GM18517 (cell line): ENCODE data around the gene POLDIP2.

ENCODE experiments used
- ATAC-seq: cut with Tn5 transposase; IDR thresholded peaks from one replicate; pipeline ENCODE4 v1.9.1; 2021; ENCODE audit warnings: mild to moderate bottlenecking, moderate library complexity; ENCODE audit not compliant: unreplicated experiment

The POLDIP2 gene

DNA sequence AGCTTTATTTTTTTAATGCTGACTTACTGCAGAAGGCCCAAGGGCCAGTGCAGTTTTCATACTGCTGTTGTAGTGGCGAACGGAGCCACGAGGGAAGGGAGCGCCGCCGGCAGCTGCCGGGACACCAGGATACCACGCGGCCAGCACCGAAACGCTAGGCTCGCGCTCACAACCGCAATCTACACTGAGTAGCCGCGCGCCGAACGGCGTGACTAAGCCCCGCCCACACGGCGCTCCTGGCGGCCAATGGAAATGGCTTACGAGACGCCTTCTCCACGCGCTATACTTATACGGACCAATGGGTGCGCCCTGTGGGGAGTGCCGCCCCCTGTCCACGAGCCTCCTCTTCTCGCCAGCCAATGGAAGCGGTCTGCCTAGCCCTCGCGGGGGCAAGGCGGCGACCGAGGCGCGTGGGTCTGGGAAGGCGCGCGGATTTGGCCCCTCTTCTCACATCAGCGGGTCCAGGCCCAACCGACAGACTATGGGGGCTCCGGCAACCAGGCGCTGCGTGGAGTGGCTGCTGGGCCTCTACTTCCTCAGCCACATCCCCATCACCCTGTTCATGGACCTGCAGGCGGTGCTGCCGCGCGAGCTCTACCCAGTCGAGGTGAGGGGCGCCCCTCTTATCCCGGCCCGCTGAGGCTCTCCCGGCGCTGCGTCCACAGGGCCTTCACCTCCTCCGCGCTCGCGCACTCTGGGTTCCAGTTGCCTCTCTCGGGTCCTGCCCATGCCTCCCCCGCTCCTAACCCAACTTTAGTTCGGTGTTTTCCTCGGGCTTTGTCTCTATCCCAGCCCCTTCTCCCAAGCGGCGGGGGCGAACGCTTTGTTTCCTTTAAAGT lies 38.3 kb downstream of the POLDIP2 start, which contains the start of gene TMEM97:
TSS of gene TMEM97 (plus strand) at position 442 of the 839 bp plus-strand sequence. CDS start at position 482, 40 bp downstream.
- peak; percentile 91 for ATAC-seq

DNA sequence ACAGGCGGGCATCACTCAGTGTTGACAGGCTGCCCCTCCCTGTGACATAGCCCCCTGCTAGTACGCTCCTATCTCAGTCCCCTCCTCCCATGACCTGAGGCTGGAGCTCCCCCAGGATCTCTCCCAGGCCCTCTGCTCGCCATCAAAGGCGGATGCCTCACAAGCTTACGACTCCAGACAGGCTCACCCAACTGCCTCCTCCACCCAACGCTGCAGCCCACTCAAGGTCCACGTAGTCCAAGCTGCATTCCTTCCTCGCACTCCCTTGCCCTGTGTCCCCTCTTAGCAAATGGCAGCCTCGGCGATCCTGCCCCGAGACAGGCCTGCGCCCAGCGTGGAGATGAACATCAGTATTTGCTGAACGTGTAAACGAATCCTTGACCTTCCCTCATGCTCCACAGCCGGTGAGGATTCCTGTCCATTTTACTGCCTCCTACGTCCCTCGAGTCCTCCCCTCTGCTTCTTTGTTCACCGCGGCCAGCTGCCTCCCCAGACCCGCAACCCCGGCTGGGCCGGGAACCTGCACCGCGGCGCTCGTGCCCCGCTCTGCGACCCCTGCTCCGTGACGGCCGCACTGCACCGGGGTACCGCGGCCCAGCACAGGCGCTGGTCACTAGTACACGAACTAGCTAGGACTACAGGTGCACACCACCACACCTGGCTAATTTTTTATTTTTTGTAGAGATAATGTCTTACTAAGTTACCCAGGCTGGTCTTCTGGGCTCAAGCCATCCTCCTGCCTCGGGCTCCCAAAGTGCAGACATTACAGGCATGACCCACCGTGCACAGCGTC lies 39.2 kb downstream of the POLDIP2 start:
- ATAC-seq: peak; percentile 37

DNA sequence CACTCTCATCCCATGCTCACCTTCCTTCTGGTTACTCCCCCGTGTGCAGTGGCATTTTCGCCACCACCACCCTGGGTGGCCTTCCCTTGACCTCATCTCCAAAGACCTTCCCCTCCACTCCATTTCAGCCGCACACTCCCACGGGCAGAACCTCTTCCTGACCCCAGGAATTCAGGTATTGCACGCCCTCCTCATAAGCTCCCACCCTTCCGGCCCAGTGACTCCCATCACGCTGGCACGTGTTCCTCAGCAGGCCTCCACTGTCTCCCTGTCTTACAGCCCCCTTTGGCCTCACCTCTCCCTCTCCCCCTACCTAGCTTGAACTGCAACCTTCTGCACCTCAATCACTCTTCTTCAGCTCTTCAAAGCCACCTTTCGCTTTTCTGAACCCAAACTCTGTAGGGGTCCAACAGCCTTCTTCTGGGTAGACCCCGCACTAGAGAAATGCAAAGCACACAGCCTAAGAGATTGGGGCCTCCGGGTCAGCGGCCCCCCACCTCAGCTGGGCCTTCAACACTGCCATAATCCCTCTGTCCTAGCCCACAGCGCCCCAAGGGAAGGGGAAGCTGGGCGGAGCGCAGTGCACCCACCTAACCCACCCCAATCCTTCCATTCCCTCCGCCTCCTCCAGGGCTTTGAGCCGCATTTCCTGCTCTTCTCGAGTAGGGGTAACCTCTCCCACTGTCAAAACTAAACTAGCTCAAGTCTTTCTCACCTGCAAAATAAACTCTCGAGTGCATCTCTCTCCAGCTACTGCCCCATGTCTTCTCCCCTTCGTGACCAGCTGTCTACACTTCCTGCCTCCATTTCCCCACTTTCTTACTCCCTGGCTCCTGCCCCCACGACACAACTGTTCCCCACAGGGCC lies 40.0 kb downstream of the POLDIP2 start:
- no peak for ATAC-seq

DNA sequence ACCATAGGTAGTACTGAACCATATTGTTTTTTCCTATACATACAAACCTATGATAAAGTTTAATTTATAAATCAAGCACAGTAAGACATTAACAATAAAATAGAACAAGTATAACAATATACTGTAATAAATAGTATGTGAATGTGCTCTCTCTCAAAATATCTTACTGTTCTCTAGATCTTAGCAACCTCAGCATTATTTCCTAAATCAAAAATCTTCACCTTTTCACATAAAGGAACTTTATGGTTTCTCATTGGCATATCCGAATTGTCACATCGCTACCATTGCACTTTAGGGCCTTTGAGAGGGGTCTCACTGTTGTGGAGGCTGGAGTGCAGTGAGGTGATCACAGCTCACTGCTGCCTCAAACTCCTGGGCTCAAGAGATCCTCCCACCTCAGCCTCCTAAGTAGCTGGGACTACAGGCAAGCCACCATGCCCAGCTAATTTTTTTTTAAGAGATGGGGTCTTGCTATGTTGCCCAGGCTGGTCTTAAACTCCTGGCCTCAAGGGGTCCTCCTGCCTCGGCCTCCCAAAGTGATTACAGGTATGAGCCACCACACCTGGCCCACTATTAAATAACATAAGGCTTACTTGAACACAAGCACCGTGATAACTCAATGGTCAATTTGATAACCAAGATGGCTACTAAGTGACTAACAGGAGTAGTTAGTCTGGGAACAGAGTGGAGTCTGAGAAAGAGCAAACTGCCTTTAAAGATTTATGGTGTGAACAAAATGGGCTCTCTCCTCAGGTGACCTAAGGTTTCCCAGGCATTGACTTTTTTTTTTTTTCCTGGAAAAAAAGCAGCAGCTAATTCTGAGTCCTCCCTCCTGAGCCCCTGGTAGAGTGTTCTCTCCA lies 41.3 kb downstream of the POLDIP2 start:
- no peak for ATAC-seq

DNA sequence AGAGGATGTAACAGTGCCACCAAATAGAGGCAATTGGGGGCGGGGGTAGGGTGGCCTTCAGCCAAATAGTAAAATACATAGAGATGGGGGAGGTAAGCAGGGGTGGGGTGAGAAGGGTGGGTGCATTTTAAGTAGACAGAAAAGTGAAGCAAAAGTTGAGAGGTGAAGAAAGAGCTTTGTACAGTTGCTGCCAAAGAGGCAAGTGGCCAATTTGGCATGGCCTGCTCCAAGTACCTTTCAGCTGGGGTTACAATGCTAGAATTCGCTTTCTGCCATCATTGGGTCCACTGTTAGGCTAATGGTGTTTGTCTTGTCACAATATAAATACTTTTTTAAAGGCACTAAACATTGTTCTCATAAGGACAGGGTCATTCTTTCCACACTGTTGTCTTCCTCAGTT lies 43.5 kb downstream of the POLDIP2 start:
- ATAC-seq: no peak

DNA sequence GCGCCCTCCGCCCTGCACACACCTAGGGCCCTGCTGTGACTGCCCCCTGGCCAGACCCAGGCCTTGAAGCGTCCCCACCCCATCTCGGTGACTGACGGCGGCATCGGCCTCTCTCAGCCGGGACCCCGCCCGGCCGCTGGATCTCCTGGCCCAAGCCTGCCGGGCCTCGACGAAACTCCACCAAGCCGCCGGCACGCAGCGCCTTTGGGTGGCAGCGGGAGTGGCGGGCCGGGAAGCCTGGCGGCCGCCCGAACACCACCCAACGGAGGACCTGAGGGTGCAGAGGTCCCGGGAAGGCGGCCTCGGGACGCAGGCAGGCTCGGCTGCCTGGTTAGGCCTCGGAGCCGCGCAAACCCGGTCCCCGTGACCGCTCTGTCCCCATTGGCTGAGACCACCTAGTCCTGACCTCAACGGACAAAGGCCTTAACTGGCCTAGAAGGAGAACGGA lies 50.3 kb downstream of the POLDIP2 start:
- no peak for ATAC-seq

DNA sequence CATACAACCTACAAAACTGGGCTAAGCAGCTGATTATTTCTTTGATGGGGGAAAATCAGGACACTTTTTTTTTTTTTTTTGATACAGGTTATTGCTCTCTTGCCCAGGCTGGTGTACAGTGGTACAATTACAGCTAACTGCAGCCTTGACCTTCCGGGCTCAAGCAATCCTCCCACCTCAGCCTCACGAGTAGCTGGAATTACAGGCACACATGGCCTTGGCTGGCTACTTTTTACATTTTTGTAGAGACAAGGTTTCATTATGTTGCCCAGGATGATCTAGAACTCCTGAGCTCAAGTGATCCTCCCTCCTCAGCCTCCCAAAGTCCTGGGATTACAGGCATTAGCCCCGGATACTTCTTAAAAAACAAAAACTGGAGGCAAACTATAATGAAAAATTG lies 58.9 kb downstream of the POLDIP2 start:
- ATAC-seq: no peak
